ENCODE data around the gene ST6GAL1.

- TF ChIP-seq EP300 (IDR thresholded peaks at IDR 0.05; ENCODE audit: borderline replicate concordance) = no peak
- TF ChIP-seq ZBTB7A (IDR thresholded peaks at IDR 0.05; ENCODE audit: low read depth) = no peak
- TF ChIP-seq, protein P1, sequence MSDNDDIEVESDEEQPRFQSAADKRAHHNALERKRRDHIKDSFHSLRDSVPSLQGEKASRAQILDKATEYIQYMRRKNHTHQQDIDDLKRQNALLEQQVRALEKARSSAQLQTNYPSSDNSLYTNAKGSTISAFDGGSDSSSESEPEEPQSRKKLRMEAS (IDR thresholded peaks at IDR 0.05) = no peak
- no peak for TF ChIP-seq TAF1 (IDR thresholded peaks at IDR 0.05; ENCODE audit: low read depth)
- TF ChIP-seq TEAD4 (IDR thresholded peaks at IDR 0.05) = no peak
- no peak for TF ChIP-seq REST (IDR thresholded peaks at IDR 0.05; ENCODE audit: low read depth)
- no peak for TF ChIP-seq CEBPB (IDR thresholded peaks at IDR 0.05)
These were observed 7.5 kb upstream of the ST6GAL1 start for GRCh38 chr3:186922790-186923189.

Data from Ishikawa (cell line).